Neutrophil (primary cell): ENCODE measurements around the gene DNM2.
A peak's percentile ranks its signal among the peaks of the same experiment; 100 is the strongest.

Experiments used
- H3K27ac ChIP-seq: fragments of 200-600 bp; sonication (generic); 2 replicates; pipeline ENCODE4 v1.5.1; 2016; ENCODE audit warnings: mild to moderate bottlenecking, moderate library complexity
- H3K27me3 ChIP-seq: fragments of 200-600 bp; sonication (generic); 2 replicates; pipeline ENCODE4 v1.6.0; 2016; ENCODE audit warnings: mild to moderate bottlenecking
- H3K36me3 ChIP-seq: fragments of 200-600 bp; sonication (generic); 2 replicates; pipeline ENCODE4 v1.5.1; 2017
- H3K4me1 ChIP-seq, 2 experiments: fragments of 200-600 bp in 1 of 2; sonication (generic) in 1 of 2; 1 replicate in 1 of 2; 2 replicates in 1 of 2; pipeline versions ENCODE4 v1.5.1 to v1.6.1; 2013 to 2016; ENCODE audit warnings: low read depth in 1 of 2, low read length in 1 of 2, mild to moderate bottlenecking in 1 of 2, moderate library complexity in 1 of 2; ENCODE audit not compliant: control insufficient read depth in 1 of 2, insufficient read depth in 1 of 2
- H3K4me3 ChIP-seq, 2 experiments: fragments of 200-600 bp in 1 of 2; sonication (generic) in 1 of 2; 1 replicate in 1 of 2; 2 replicates in 1 of 2; pipeline ENCODE4 v1.5.1; 2013 to 2016; ENCODE audit warnings: low read depth in 1 of 2, low read length in 1 of 2, mild to moderate bottlenecking in 1 of 2, moderate library complexity in 1 of 2
- H3K9me3 ChIP-seq: fragments of 200-600 bp; sonication (generic); 2 replicates; pipeline ENCODE4 v1.5.1; 2016
- CTCF ChIP-seq: fragments of 200-600 bp; sonication (generic); IDR thresholded peaks from 2 replicates; pipeline ENCODE4 v1.5.1; 2016; ENCODE audit warnings: antibody characterized with exemption

DNM2 gene

GRCh38 chr19:10805758-10806247 lies 87.9 kb downstream of the DNM2 start:
- H3K27me3 ChIP-seq: no peaks in the 10 kb centered on the region
- TF ChIP-seq CTCF: no peak

GRCh38 chr19:10808937-10809649 lies 91.2 kb downstream of the DNM2 start:
- H3K27me3 ChIP-seq: no peaks in the 10 kb centered on the region
- H3K4me1 ChIP-seq: peaks cover 90 to 91% of the 10 kb centered on the region in 2 experiments
- peaks cover 17% of the 10 kb centered on the region for H3K36me3 ChIP-seq
- H3K4me3 ChIP-seq: peak overlapping the region; percentile 35 to 48
- H3K9me3 ChIP-seq: no peaks in the 10 kb centered on the region
- no peak for TF ChIP-seq CTCF
- peak overlapping the region; percentile 98 for H3K27ac ChIP-seq

More at GRCh38 chr19:10805758-10806247, 87.9 kb downstream of the DNM2 start:
- peak overlapping the region; percentile 91 for H3K27ac ChIP-seq
- H3K36me3 ChIP-seq: peaks cover 41% of the 10 kb centered on the region
- H3K4me1 ChIP-seq: peaks cover 58% of the 10 kb centered on the region in 2 experiments
- no peaks in the 10 kb centered on the region for H3K9me3 ChIP-seq
- H3K4me3 ChIP-seq: peak overlapping the region; percentile 43 to 53

- Histone ChIP-seq H3K4me1 (peaks cover 91% of the 10 kb centered on the region in 2 experiments), H3K36me3 (peaks cover 11% of the 10 kb centered on the region), H3K4me3 (peak overlapping the region; percentile 35 to 48), H3K27me3 (no peaks in the 10 kb centered on the region), H3K9me3 (no peaks in the 10 kb centered on the region), H3K27ac (peak overlapping the region; percentile 98)
- no peak for TF ChIP-seq CTCF
These were observed 91.9 kb downstream of the DNM2 start for GRCh38 chr19:10809651-10810285.

GRCh38 chr19:10811391-10812111 lies 93.7 kb downstream of the DNM2 start:
- no peaks in the 10 kb centered on the region for H3K9me3 ChIP-seq
- H3K27me3 ChIP-seq: no peaks in the 10 kb centered on the region
- no peak for TF ChIP-seq CTCF
- H3K27ac ChIP-seq: peak overlapping the region; percentile 98
- peaks cover 87 to 90% of the 10 kb centered on the region in 2 experiments for H3K4me1 ChIP-seq
- H3K36me3 ChIP-seq: peaks cover 21% of the 10 kb centered on the region
- H3K4me3 ChIP-seq: no peak overlapping the region

GRCh38 chr19:10812196-10812595 lies 94.3 kb downstream of the DNM2 start:
- Histone ChIP-seq H3K4me3 (peak overlapping the region in 1 of 2 experiments; percentile 47), H3K27ac (peak overlapping the region; percentile 98), H3K9me3 (no peaks in the 10 kb centered on the region), H3K4me1 (peaks cover 81 to 85% of the 10 kb centered on the region in 2 experiments), H3K27me3 (no peaks in the 10 kb centered on the region), H3K36me3 (peaks cover 28% of the 10 kb centered on the region)
- TF ChIP-seq CTCF: no peak
